HL-60/S4 (cell line): ENCODE data around the gene GSTT2.
"Not testable (repeated sequence)": the region's sequence is repeated elsewhere in the genome, so short reads cannot be mapped to it uniquely, and the experiment has no call there.

Experiments used
- in situ Hi-C: fragments of 300-500 bp; cut with MboI; formaldehyde crosslinking; loops from 2 replicates; pipeline ENCODE4 v1.14.3; 2022; ENCODE audit warnings: low sequenced_read_pairs

The GSTT2 gene

DNA sequence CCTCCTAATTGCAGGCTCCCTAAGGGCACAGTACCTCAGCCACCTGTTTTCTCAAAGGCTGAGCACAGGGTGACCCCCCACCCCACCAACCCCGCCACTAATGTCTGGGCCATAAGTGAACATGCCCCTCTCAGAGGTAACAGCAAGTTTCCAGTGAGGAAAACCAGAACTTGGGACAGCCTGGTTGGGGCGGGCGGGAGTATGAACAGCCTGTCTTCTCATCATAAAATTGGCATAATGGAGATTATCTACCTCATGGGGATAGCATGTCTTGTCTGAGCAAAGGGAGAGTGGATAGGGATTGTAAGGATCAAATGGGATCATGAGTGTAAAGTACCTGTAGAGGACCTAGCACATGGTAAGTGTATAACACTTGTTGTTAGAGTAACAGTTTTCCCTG, 8.0 kb upstream of the GSTT2 start:
- in situ Hi-C loops = not testable (repeated sequence)

DNA sequence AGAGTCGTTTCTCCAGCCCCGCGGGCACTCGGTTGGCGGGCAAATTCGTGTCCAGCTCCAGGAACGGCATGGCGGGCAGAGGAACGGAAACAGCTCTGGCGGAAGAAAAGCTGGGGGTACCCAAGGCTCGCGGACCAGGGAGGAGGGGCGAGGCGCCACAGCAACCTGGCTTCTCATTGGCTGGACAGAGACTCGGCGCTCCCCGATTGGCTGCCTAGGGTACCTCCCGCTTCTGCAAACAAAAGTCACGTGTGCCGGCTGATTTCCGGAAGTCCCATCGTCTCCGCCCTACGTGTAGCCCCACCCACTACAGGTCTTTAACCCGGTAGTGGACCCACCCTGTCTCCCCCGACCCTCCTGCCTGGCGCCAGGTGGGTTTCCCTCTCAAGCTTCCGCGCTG, 5.6 kb upstream of the GSTT2 start, which contains the start of gene DDT:
DDT (minus strand) TSS at position 97 of the 400 bp plus-strand sequence; CDS start at position 70, 27 bp downstream.
- in situ Hi-C loops = not testable (repeated sequence)

DNA sequence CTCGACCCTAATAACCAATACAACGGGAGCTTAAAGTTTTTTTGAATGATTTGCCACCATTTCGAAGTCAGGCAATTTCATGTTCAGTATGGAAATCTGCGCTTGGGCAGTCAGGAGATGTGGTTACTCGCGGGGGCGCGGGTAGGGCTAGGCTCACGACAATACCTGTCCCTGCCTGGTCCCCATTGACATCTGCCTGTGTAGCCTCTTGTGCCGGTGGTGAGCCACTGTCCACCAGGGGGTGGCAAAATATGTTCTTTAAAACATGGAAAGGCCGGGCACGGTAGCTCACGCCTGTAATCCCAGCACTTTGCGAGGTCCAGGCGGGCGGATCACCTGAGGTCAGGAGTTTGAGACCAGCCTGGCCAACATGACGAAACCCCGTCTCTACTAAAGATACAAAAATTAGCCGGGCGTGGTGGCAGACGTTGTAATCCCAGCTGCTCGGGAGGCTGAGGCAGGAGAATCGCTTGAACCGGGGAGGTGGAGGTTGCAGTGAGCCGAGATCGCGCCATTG, 5.0 kb upstream of the GSTT2 start:
- in situ Hi-C loops = not testable (repeated sequence)

DNA sequence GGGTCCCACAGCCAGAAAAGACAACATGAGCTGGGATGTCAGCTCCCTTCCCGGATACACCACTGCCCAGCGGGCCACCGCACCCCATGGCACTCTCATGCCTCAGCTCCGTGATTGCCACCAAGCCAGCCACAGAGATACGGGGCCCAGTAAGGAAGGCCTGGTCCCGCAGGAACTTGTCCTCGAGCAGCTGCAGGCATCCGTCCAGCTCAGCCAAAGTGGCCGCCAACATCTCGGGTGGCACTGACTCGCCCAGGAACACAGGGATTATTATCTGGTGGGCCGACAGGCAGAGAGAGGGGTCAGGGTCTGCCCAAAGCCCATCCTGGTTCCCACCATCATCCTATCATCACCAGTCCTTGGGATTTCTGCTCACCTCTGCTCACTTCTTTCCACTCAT, 2.6 kb upstream of the GSTT2 start:
- in situ Hi-C loops = not testable (repeated sequence)

DNA sequence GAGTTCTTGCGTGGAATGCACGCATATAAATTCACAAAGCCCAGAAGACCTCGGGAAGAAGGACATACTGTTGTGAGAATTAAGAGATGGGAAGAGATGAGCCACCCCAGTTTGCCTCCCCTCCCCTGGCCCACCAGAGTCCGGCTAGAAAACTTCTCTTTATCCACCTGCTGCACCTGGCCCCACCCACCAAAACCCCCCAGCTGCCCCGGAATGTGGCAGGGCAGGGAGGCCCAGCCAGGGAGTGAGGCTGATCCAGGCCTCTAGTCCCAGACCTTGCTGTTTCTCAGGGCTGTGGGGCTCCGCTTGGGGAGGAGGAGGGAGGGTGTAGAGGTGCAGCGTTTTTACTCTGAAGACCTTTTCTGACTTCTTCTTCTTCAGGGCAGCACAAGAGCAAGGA, 633 bp downstream of the GSTT2 start:
- in situ Hi-C loops = not testable (repeated sequence)

DNA sequence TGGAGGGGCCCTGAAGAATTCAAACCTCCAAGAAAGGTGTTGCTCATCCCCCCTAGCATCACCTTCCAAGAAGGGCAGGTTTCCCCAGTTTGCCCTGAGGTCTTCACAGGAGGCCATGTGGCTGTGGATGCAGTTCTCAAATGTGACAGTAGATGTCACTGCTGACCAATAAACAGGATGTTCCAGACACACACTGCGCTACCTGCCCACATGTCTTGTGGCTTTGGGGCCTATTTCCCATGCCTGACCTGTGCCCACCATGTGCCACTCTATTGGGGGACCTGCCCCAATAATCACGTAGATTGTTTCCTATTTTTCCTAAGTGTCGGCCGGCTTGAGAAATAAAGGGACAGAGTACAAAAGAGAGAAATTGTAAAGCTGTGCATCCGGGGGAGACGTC, 4.5 kb downstream of the GSTT2 start:
- in situ Hi-C loops = no loop called here

DNA sequence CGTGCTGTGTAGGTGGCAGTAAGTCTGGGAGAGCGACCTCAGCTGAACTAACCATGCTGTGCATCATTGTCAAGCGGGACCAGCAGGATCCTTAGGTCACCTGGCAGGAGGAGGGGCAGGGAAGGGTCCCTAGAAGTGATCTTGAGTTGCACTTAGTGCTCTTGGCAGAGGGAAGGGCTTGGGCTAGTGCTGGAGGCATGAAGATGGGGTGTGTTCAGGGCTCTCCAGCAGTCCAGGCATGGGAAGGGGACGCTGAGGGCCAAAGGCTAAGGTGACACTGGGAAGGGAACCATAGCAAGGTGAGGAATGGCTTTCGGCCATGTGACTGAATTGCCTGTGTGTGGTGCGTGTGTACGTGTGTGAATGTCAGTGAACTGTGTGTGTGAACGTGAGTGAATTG, 6.2 kb downstream of the GSTT2 start:
- in situ Hi-C loops = not testable (repeated sequence)

DNA sequence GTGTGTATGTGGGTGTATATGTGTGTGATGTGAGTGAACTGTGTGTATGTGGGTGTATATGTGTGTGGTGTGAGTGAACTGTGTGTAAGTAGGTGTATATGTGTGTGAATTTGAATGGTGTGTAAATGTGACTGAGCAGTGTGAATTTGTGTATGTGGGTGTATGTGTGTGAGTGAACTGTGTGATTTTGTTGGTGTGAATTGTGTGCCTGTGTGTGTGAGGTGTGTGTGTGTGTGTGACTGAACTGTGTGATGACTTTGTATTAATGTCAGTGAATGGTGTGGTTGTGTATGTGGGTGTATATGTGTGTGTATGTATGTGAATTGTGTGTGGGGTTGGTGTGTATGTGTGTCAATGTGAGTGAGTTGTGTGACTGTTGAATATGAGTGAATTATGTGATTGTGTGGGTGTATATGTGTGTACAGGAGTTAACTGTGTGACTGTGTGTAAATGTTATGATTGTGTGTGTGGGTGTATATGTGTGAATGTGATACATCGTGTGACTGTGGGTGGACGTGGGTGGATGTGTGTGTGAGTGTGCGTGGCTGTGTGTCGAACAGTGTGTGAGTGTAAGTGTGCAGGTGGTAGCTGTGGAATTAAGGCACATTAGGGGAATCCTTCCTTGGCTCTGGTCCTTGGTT, 6.7 kb downstream of the GSTT2 start:
- in situ Hi-C loops = not testable (repeated sequence)

DNA sequence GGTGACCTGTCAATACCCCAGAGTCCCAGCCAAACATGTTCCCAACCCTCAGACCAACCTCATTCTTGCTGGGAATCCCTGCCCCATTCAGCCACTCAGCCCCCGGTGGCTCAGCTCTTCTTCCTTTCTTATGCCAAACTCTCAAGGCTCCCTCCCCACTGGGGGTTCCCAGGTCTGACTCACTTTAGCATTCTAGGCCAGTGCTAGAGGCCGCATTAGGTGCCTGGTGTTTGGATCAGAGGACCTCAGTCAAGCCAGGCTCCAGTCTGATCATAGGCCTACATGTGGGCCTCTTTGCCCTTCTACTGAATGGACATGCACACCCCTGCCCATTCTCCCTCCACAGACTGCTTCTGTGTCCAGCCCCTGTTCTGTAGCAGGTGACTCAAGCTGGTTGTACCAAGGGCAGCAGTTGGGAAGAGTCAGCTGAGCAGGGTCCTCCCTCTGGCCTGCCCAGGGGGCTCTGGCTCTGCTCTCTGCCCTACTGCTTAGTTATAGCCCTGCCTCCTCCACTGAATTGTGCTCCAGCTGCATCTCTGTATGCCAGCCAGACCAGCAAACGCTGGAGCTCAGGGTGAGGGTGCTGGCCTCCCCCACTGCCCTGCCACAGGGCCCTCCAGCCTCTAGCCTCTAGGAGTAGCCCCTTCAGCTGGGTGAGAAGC, 9.8 kb downstream of the GSTT2 start:
- in situ Hi-C loops = not testable (repeated sequence)

DNA sequence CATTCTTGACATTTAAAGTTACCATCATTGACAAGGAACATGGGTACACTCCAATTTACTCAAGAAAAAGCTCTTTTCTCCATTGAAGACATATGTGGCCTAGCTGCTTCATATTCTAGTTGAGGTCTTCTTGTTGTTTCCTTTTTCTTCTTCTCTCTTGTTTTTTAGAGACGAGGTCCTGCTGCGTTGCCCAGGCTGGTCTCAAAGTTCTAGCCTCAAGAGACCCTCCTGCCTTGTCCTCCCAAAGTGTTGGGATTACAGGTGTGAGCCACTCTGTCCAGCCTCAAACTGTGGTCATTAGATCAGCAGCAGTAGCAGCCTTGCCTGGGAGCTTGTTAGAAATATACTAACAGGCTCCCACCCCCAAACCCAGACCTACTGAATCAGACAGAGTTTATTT, 13.1 kb downstream of the GSTT2 start:
- in situ Hi-C loops = not testable (repeated sequence)

DNA sequence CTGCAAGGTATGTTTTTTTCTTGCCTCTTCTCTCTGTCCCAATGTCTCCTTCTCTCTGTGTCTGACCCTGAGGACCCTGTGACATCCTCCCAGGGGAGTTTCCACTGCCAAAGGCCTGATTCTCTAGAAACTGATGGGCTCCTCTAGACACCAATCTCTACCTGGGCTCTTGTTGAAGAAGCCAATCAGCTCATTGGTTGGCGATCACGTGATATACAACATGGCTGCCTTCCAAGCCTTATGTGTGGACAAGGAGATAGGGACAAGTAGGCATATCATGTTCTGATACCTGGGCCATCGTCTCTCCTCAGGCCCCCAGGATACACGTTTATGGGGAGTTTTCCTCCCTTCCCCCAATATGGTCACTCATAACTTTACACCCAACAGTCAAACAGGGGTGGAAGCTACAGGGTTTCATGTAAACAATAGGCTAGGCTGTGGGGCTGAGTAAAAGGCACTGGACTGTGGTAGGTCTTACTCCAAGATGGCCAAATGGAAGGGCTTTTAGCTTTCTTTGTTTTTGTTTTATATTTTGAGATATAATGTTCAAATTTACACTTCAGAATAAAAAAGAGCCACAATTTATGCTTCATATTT, 13.7 kb downstream of the GSTT2 start:
- in situ Hi-C loops = not testable (repeated sequence)

DNA sequence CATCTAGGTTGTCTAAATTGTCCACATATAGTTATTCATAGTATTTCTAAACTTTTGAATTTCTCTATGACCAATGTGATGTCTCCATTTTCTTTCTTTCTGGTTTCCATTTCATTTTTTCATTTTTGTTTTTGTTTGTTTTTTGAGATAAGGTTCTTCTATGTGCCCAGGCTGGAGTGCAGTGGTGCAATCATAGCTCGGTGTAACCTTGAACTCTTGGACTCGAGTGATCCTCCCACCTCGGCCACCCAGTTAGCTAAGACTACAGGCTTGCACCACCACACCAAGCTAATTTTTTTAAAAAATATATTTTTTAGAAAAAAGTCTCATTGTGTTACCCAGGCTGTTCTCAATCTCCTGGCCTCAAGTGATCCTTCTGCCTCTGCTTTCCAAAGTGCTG, 17.2 kb downstream of the GSTT2 start:
- in situ Hi-C loops = no loop called here

DNA sequence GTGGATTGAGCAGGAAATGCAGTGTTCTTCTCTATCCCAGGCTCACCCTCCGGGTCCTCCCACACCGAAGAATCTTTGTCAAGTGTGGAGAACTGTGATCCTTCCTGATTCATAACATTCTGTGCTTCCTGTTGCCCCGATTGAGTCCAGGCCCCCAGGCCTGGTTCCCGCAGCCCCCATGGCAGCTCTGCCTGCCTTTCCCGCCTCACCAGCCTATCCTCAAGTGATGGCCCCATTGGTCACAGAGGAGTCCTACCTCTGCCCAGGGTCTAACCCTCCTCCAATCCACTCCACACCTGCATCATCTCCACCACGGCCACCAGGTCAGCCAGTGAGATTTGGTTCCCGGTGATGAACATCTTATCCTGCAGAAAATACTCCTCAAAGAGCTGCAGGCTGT, 19.8 kb downstream of the GSTT2 start:
- in situ Hi-C loops = loop anchor here (25.0 kb wide), 1 partner anchor 538 kb away; no protein-coding TSS in a partner anchor

DNA sequence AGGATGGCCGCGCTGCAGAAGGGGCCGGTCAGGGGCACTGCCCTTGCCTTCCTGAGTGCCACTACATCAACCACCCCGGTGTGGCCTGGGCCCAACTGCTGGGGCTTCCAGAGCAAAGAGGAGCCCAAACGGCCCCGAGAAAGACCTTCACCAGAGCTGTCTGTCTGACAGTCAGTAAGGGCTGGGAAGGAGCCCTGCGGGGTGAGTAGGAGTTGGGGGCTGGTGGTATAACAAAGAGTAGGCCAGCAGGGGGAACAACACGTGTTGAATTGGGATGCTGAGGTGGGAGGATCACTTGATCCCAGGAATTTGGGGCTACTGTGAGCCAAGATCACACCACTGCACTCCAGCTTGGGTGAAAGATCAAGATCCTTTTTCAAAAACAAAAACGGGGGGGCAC, 21.4 kb downstream of the GSTT2 start:
- in situ Hi-C loops = loop anchor here (25.0 kb wide), 1 partner anchor 536 kb away; no protein-coding TSS in a partner anchor

DNA sequence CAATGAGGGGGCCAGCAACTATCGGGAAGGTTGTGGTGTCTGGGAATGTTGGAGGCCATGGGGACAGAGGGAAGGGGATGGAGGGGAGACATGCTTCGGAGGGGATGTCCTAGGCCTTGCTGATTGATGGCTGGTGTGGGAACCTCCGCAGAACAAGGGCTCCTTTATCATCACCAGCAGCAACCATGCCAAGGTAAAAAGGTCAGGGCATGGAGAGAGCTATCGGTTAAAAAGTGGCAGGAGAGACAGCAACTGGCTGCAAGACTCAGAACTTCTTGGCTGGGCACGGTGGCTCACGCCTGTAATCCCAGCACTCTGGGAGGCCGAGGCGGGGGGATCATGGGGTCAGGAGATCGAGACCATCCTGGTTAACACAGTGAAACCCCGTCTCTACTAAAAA, 22.3 kb downstream of the GSTT2 start:
- in situ Hi-C loops = loop anchor here (25.0 kb wide), 1 partner anchor 535 kb away; no protein-coding TSS in a partner anchor

DNA sequence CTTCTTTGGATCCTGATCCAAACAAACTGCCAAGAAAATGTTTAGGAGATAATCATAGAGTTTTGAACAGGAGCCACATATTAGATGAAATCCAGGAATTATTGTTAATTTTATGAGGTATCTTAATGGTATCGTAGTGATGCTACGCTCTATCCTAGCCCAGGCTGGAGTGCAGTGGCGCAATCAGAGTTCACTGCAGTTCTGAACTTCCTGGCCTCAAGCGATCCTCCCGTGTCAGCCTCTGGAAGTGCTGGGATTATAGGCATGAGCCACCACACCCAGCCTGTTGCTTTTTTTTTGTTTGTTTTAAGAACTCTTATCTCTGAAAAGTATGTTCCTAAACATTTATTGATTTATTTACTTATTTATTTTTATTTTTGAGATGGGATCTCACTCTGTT, 22.9 kb downstream of the GSTT2 start:
- in situ Hi-C loops = loop anchor here (25.0 kb wide), 1 partner anchor 534 kb away; no protein-coding TSS in a partner anchor

DNA sequence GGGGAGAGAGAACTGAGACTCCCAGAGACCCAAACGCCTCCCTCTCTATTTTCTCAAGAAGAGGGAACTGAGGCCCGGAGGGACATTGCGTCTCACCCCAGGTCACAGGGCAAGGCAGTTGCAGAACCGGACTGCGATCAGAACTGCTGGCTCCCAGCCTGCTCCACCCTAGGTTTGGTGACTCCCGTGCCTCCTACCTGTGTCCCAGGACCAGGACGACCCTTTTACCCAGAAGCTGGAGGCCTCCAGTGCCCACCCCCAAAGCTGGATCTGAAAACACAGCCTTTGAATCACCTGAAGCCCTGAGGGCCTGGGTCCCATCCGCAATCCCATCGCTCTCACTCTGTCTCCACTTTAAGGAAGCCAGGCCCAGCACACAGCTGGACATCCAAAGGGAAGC, 24.0 kb downstream of the GSTT2 start:
- in situ Hi-C loops = loop anchor here (25.0 kb wide), 1 partner anchor 533 kb away; no protein-coding TSS in a partner anchor

DNA sequence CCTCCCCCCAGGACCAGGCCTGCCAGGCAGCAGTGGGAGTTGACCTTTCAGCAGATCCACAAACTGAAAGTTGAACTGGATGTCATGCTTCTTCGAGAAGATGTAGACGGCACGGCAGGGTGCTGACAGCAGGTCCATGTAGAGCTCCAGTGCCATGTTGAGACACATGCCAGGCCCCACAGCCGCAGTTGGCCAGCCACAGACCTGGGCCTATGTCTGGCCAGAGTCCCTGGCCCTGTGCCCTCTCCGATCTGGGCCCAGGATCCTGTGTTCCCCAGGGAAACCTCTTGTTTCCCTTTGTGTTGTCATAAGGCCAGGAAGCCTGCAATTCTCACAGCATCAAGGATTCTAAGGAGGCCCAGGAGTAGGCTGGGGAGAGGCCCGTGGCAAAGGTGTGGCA, 25.3 kb downstream of the GSTT2 start, which contains the start of gene GSTT4:
GSTT4 (minus strand) TSS at position 253 of the 400 bp plus-strand sequence; CDS start at position 156, 97 bp downstream.
- in situ Hi-C loops = loop anchor here (5.0 to 25.0 kb wide), 2 partner anchors 68 to 532 kb away; no protein-coding TSS in a partner anchor

DNA sequence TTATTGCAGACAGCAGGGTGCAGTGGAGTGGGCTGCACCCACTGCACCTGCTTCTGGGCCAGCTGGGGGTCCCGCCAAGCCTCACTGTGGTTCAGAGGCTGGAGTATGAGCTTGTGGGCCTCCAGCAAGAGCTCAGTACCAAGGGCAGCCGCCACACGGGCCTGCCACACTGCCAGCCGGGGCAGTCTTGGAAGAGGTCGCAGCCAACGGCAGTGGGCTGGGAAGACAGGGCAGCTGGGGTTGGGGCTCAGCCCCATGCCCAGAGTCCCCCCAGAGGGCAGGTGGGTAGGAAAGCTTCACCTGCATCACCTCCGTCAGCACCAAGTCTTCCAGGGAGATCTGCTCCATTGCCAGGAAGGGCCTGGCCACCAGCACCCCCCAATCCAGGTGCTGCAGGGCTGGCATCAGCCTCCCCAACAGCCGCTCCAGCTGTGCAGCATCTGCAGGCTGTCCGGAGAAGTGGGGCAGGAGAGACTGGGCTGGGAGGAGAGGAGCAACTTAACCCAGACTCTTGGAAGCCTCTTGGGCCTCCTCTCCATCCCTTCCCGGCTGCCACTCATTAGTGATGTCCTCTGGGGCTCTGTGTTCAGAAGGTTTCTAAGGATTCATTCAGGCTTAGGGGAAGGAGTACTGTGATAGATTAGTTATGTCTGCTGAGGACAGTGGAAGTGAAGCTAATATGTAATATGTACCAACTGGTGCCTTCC, 26.4 kb downstream of the GSTT2 start:
- in situ Hi-C loops = loop anchor here (5.0 to 25.0 kb wide), 2 partner anchors 69 to 531 kb away; no protein-coding TSS in a partner anchor

DNA sequence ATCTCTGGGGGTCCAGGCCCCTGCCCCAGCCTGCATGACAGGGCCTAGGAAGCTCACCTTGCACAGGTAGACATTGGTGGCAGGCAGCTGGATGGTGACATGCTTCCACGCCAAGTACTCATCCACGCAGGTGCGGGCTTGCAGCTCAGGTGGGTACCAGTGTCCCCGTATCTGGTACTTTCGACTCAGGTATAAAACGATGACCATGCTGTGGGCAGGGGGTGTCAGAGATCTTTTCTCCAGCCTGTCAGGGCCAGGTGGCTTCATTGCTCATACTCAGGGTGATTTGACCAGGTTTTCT, 26.9 kb downstream of the GSTT2 start:
- in situ Hi-C loops = loop anchor here (5.0 to 25.0 kb wide), 2 partner anchors 70 to 530 kb away; no protein-coding TSS in a partner anchor
